Epithelial cell of proximal tubule (primary cell): ENCODE results near the gene MYOZ1. TPM values are rescaled to one million over a fixed set of nuclear protein-coding genes. Genes with fewer than 3 reads are reported as not detected.
"Not testable (repeated sequence)": the region's sequence is repeated elsewhere in the genome, so short reads cannot be mapped to it uniquely, and the experiment has no call there.

Source experiments
- DNase-seq: peaks from one replicate; pipeline ENCODE4 v3.0.0-alpha.2; 2011; ENCODE audit warnings: low read depth
- H3K4me3 ChIP-seq: 2 replicates; pipeline ENCODE4 v1.5.1; 2011; ENCODE audit warnings: low read depth, mild to moderate bottlenecking, low read length
- total RNA-seq: library from RNA; depleted of rRNA; stranded (reverse); fragments of >200 nt; gene quantifications from 2 replicates; pipeline ENCODE4 v1.2.3, GENCODE V29; 2015
- TF ChIP-seq, protein P1 (sequence below): conservative IDR thresholded peaks from 2 replicates; pipeline ENCODE4 v1.5.1; 2012; ENCODE audit warnings: low read depth, mild to moderate bottlenecking, low read length

Gene MYOZ1
- total RNA-seq, 1 donor from 2014 or later = 1.1 TPM

DNA sequence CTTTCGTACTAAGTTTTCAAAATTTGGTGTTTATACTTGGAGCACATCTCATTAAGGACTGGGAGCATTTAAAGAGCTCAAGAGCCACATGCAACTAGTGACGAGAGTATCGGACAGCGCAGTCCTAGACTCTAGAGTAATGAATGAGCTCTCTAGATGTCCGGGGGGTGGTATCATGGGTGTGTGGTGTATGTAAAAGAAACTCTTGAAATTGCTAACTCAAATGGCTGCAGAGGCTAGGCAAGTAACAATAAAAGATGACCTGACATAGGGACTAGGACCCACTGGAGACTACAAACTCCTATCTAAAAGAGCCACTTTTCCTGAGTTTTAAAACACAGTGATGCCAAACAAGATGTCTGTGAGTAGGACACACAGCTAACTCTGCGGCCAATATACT lies 14.0 kb downstream of the MYOZ1 start:
- TF ChIP-seq, protein P1, sequence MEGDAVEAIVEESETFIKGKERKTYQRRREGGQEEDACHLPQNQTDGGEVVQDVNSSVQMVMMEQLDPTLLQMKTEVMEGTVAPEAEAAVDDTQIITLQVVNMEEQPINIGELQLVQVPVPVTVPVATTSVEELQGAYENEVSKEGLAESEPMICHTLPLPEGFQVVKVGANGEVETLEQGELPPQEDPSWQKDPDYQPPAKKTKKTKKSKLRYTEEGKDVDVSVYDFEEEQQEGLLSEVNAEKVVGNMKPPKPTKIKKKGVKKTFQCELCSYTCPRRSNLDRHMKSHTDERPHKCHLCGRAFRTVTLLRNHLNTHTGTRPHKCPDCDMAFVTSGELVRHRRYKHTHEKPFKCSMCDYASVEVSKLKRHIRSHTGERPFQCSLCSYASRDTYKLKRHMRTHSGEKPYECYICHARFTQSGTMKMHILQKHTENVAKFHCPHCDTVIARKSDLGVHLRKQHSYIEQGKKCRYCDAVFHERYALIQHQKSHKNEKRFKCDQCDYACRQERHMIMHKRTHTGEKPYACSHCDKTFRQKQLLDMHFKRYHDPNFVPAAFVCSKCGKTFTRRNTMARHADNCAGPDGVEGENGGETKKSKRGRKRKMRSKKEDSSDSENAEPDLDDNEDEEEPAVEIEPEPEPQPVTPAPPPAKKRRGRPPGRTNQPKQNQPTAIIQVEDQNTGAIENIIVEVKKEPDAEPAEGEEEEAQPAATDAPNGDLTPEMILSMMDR = no peak
- no peak overlapping the region for H3K4me3 ChIP-seq
- no peak for DNase-seq

DNA sequence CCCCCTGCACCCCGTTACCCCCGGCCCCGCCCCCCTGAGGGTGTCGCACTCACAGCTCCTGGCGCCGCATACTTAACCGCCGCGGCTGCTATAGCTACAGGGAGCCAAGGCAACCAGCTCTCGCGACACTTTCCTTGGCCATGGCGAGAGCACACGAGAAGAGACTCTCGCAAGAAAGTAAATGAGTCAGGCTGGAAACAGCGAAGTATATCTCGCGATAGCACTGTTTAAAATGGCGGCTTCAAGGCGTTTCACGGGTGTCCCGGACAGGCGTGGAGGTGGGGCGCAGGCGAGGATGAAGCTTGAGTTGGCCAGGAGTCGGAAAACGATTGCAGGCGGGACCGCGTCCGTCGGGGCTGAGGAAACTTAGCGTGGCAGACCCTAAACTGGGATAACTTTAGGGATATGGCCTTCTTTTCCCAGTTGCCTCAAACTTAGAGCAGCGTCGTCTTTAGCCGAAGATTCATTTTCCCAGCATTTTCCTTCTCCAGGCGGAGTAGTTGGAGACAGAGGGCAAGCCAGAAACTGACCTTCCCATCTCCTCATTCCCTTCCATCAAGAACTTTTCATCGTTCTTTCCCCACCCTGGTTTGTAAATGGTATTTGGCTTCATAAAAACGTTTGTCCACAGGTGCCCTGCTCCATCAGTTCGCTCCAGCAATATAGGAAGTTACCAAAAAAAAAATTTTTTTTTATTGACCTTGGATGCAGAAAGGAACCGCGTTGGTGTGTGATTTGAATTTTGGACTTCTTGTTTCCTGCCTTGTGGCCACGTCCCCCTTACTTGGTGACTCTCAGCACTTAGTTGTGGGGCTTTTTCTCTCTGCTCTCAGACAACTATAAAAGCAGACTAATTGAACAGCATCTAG lies 15.2 kb downstream of the MYOZ1 start:
- H3K4me3 ChIP-seq = peak overlapping the region; percentile 87
- DNase-seq = peak; percentile 83
- TF ChIP-seq, protein P1 = no peak

DNA sequence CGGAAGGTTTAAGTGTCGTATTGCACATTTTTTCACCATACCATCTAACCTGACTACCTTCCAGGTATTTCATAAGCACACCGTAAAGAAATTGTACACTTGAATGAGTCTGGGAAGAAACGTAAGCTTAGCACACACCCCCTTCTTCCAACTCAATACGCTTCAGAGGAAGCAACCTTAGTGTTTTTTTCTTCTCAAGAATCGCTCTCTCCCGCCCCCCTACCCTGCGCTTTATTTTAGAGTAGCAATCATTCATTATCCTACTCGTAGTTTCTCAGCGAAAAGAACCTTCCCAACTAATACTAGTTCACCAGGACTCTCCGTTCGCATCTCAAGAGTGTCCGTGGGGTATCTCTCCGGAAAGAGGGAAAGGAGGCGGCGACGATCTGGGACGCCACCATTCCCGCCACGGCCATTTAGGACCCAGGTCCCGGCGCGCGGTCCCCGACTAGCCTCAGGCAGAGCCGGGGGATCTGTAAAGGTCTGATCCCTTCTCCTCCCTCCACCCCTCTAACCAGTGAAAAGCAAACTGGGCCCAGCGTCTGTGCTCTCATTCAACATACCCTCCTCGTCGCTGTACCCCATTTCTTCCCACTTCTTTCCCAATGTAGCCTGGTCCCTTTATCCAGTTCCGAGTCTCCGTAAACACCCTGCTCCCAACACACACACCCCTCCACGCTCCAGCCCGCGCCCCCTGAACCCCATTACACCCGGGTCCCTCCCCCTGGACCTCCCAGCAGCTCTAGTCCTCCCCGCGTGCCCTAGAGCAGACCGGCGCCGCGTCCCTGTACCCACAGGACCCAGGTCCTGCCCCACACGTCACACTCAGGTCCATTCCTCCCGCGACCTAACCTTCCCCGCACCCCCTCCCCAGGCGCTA lies 16.0 kb downstream of the MYOZ1 start:
- H3K4me3 ChIP-seq = peak overlapping the region; percentile 87
- DNase-seq = no peak

GRCh38 chr10:73623056-73623455 lies 18.2 kb downstream of the MYOZ1 start:
- TF ChIP-seq, protein P1 = no peak
- H3K4me3 ChIP-seq = no peak overlapping the region
- no peak for DNase-seq

More for the DNA sequence above, 16.0 kb downstream of the MYOZ1 start:
- TF ChIP-seq, protein P1 = peak; percentile 4

- not testable (repeated sequence) for DNase-seq, H3K4me3 ChIP-seq
Measured at GRCh38 chr10:73620974-73621373, 20.3 kb downstream of the MYOZ1 start.

DNA sequence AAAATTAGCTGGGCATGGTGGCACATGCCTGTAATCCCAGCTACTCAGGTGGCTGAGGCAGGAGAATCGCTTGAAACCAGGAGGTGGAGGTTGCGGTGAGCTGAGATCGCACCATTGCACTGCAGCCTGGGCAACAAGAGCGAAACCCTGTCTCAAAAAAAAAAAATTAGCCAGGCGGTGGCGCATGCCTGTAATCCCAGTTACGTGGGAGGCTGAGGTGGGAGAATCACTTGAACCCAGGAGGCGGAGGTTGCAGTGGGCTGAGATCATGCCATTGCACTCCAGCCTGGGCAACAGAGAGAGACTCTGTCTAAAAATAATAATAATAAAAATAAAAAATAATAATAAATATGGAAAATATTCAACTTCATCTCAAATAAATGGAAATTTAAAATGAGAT lies 24.1 kb downstream of the MYOZ1 start:
- H3K4me3 ChIP-seq, DNase-seq: not testable (repeated sequence)

GRCh38 chr10:73614720-73615119 lies 26.6 kb downstream of the MYOZ1 start:
- DNase-seq = no peak
- H3K4me3 ChIP-seq = no peak overlapping the region
- TF ChIP-seq, protein P1 = no peak
